Measurements from ENCODE around the gene PRPF40A.

PRPF40A gene

DNA sequence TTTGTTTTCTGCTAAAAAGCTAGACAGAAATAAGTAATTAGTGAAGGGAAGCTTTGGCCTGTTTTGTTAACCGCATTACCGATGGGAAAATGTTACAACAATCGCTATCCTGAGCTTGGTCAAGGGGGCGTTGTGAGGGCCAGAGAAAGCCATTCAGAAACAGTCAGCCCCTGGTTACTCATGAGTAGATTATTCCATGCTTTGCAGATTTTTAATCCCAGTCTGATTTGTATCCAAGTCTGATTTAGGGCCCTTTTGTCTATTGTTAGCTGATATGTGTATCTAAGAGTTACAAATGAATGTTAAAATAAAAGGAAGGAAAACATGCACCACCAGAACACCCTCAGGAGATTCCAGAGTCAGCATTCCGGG is 99.1 kb downstream of the PRPF40A start:
- no peak for DNase-seq (ENCODE audit: low spot score)

DNA sequence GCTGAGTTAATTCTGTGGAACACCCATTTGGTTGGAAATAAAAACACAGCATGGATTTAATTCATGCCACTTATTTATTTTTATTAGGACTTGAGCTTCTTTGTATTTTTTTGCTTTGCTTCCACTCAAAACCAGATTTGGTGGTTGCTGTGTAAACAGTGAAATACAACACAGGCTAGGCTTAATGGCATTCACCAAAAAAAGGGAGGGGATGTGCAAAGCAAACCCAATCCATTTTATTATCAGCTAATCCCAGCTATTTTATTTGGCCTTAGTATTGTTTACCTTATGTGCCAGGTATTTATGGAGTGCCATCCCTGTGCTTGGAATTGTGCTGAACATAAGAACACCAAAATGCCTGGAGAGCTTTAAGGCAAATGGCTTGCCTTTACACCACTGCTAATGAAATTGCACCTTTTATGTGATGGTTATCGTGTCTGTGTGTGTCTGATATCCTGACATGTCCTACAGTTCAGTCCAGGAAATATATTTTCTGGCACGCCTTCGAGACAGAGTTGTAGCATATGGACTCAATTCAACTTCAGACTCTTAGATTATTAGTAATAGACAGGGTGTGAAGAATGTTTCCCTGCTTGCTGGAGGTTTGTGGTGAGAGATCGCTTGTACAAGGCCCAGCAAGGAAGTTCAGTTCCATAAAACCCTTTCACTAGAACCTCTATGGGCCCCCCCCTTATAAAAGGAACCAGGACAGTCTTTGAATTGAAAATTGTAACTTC is 99.6 kb downstream of the PRPF40A start:
- no peak for DNase-seq (ENCODE audit: low spot score)

DNA sequence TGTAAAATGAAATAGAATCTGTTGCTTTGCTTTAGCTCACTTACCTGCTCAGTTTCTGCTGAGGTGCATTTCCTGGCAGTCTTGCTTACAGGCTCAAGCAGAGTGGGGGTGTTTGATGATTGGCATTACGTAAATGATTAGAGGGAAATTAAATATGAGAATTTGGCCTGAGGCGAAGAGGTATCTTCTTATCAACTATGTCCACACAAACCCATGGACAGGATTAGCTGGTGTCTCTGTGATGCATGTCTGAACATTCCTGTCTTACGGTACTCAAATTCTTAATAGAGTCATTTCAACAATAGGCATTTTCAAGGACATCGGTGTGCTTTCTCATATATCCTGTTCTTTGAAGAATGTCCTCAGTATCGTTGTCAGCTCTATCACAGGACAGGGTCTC is 102.1 kb downstream of the PRPF40A start:
- no peak for DNase-seq (ENCODE audit: low spot score)

- DNase-seq (ENCODE audit: low spot score): no peak
Measured at GRCh38 chr2:152613235-152613634, 104.0 kb downstream of the PRPF40A start.

DNA sequence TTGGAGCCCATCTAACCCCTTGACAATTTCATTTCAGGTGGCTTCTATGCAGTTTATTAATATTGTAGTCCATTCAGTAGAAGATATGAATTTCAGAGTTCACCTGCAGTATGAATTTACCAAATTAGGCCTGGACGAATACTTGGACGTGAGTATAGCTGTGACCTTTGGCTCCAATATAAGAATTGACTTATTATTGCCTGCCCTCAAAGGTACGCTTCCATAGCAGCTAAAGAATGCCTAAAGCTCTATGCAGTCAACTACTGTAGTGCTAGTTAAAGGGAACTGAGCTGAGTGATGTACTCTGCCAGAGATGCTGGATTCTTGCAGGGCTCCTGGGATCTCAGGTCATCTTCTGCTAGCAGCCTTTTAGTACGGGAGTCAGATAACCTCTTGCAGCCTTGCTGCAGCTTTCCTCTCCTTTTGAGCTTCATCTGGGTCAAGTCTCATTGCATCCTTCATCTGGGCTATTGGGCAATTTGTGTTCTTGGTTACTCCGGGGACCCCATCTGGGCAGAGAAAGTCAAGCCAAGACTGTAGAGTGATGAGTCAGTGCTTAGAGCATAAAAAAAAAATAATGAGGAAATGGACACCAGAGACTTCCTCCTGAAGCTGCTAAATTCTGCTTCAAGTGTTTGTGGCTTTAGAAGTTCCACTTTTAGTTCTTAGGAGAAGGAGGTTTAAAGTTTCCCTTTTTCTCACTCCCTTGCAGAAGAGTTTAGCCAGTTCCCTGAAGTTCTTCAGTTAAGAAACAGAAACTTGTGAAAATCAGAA is 105.6 kb downstream of the PRPF40A start:
- no peak for DNase-seq (ENCODE audit: low spot score)

- no peak for DNase-seq (ENCODE audit: low spot score)
Measured at GRCh38 chr2:152609699-152610098, 107.6 kb downstream of the PRPF40A start.

DNA sequence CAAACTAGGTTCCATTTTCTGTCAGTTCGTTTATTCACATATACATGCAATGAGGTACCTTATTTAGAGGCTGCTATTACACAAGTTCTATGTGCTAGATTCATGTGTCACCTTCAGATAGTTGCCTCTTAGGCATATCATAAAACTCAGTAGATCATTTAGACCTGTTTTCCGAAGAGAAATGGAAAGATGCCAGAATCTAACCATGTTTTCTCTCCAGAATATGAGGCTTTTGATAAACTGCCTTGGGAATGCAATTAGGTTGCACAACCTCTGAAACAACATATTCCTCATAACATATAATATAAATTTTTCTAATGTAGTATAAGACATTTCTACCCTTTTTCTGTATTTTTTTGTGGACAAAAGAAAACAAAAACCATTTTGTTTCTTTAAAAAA is 108.1 kb downstream of the PRPF40A start:
- DNase-seq (ENCODE audit: low spot score): no peak

- no peak for DNase-seq (ENCODE audit: low spot score)
Measured at GRCh38 chr2:152607793-152608300, 109.4 kb downstream of the PRPF40A start.

GRCh38 chr2:152606941-152607340 is 110.3 kb downstream of the PRPF40A start:
- DNase-seq (ENCODE audit: low spot score): no peak

- no peak for DNase-seq (ENCODE audit: low spot score)
Measured at GRCh38 chr2:152606081-152606480, 111.2 kb downstream of the PRPF40A start.

DNA sequence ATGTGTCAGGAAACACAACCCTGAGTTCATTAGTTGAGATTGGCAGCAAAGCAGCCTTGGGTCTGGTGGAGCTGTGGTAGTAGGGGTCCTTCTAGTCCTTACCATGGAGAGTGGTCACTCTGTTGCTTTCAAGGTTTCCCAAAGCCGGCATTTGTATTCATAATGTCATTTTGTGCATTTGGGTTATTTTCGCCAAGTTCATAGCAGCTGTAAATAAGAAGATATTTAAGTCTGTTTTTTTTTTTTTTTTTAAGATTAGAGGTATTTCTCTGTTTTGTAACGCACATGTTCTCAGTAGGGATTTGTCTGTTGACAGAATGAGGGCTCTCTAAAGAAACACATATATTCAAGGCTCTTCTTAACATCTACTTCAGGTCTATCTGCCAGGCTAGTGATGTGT is 114.1 kb downstream of the PRPF40A start:
- no peak for DNase-seq (ENCODE audit: low spot score)

DNA sequence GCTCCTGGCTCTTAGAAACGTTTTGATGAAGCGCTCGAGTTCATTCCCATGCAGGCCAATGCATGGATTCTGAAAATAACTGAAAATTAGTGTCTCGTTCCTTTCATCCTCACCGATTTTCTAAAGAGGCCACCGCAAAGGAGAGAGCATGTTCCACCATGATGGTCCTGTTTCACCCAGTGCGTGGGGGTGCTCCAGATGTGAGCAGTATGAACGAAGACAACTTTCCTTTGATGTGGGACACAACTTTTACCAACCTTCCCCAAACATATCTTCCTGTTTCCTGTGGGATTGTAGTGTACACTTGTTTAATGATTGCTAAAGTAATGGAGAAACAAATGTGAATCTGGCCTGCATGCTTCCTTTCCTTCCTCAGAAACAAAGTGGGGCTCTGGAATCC is 114.5 kb downstream of the PRPF40A start:
- peak; percentile 53 for DNase-seq (ENCODE audit: low spot score)

Data from SW480 (cell line).